GM19395 (cell line): Measurements from ENCODE around the gene GRIK1.

Experiments used
- ATAC-seq: cut with Tn5 transposase; IDR thresholded peaks from one replicate; pipeline ENCODE4 v1.9.1; 2021; ENCODE audit warnings: mild to moderate bottlenecking, moderate library complexity; ENCODE audit not compliant: unreplicated experiment

The GRIK1 gene

GRCh38 chr21:29648710-29649240 lies 291.0 kb downstream of the GRIK1 start:
- ATAC-seq, result no peak

DNA sequence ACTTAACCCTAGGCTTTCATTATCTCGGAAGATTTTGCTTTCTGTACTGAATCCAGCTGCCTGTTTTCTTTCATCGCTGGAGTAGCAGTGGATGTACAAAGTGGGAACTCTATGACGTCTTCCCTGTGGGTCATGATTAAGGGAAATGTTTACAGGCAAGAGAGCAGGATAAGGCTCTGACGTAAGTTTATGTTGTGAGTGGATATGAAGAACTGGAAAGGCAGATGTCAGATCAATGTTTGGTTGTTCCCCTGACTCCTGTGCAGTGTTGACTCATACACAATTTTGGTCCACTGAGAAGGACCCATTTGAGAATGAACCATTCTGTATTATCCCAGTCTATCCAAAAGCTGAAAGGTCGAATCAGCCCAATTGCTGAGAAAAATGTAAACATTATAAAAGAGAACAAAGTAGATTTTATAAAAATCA lies 292.4 kb downstream of the GRIK1 start:
- no peak for ATAC-seq

- ATAC-seq, result no peak
Measured at GRCh38 chr21:29645666-29646553, 293.9 kb downstream of the GRIK1 start.

DNA sequence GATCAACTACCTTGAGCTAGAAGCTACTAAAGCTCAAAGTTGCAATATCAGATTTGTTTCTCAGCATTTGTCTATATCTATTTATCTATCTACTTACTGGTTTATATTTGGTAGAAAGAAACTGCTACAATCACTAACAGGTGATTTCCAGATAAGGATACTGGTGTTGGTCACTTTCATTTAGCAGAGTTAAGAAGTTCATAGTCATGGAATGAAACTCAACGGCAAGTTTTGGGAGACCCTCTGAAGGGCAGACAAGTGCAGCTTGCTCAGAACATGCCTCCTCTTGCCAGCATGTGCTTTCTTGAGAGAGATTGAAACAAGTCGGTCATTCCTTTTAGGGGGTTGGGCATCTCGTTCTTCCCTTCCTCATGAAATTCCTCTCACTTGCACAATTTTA lies 296.5 kb downstream of the GRIK1 start:
- ATAC-seq, result no peak

DNA sequence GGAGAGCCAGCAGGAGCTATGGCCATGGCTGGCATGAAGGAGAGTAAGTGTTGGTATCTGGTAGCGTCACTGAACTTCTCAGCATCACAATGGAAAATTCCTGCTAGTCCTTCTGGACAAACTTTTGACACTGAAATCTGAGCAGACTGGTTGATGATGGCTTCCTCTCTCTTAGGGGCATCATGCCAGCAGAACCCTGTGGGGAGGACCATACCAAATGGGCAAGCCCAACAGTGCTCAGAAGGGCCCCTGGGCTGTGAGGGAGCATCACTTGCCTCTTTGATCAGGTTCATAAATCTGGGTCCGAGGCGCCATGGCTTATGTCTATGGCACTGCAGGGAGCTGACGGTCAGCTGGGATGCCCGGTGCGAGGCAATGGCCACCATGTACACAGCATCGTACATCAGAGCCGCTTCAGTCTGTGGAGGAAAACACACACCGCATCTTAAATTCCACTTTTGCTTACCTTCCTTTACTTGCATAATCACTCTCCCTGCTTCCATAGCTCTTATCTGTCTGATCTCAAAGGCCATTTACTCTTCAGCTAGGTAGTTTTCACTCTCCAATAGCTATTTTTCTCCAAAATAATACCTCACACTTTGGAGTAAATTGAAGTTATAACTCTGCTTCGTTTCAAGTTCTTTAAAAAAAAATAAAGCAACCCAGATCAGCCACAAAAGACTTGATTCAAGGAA lies 297.1 kb downstream of the GRIK1 start:
- ATAC-seq, result no peak

GRCh38 chr21:29641635-29642550 lies 297.9 kb downstream of the GRIK1 start:
- no peak for ATAC-seq

GRCh38 chr21:29641001-29641634 lies 298.7 kb downstream of the GRIK1 start:
- ATAC-seq, result no peak

- ATAC-seq, result peak; percentile 78
Measured at GRCh38 chr21:29640080-29640508, 299.7 kb downstream of the GRIK1 start.

DNA sequence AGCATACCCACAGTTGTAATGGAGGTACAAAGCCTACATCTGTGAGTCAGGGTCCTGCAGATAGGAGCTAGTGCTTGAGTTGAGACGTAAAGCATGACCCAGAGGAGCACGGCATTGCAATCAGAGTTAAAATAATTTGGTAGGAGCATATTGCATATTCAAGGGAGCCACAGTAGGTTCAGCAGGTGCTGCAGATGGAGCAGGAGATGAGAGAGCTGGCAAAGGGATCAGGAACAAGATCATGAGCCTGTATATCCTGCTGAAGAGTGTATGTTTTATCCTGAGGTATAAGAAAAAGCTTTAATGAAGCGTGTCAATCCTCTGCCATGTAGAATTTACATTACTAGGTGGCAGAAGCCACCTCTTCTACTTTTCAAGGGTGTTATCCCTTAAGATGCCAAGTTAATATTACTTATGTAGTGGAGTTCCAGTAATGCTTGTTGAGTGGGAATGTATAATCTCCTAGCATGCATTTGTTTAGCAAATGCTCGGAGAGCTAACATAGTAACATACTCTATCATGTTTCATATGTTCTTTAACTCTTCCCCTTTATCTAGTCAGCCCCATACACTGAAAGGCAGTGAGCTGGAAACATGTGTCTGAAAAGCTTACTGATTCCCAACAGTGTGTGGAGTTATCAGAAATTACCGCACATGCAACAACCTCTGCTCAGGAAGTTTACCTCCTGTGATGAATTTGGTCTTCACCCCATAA lies 300.3 kb downstream of the GRIK1 start:
- peak; percentile 41 for ATAC-seq

- no peak for ATAC-seq
Measured at GRCh38 chr21:29638761-29639327, 301.0 kb downstream of the GRIK1 start.

DNA sequence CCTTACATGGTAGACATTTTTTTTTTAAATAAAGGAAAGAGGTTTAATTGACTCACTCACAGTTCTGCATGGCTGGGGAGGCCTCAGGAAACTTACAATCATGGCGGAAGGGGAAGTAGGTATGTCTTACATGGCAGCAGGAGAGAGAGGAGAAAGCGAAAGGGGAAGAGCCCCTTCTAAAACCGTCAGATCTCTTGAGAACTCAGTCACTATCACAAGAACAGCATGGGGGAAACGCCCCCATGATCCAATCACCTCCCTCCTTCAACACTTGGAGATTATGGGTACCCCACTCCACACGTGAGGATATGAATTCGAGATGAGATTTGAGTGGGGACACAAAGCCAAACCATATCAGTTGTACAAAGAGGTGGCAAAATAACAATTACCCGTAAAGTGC lies 301.7 kb downstream of the GRIK1 start:
- no peak for ATAC-seq

DNA sequence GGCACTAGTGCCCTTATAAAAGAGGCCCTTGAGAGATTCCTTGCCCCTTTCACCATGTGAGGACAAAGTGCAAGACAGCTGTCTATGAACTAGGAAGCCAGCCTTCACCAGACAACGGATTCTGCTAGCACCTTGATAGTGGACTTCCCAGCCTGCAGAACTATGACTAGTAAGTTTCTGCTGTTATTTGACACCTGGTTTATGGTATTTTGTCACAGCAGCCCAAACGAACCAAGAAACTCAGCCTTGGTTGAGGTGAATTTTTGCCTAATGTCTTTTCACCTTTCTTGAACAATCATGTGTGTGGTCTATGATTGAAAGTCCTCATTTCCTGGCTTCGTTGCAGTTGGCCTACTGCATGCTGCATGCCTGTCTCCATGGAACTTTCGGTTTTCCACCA lies 302.2 kb downstream of the GRIK1 start:
- ATAC-seq, result no peak

DNA sequence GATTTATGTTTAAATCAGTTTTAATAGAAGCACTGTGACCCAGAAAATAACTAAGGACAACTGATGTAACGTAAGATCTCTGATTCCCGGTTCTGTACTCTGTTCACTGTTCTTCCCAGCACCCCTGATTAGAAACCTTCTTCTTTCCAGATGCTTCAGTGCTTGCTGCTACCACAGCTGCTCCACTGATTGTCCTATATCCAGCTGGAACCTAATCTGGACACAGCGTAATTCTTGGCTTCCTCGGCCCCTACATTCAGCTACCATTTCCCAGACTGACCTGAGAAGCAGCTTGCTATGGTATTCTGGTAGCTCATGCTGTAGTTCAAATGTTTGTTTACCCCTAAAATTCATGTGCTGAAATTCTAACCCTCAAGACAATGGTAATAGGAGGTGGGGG lies 302.7 kb downstream of the GRIK1 start:
- no peak for ATAC-seq

- ATAC-seq, result no peak
Measured at GRCh38 chr21:29634418-29634817, 305.4 kb downstream of the GRIK1 start.

GRCh38 chr21:29633756-29634155 lies 306.0 kb downstream of the GRIK1 start:
- no peak for ATAC-seq

GRCh38 chr21:29630441-29630840 lies 309.4 kb downstream of the GRIK1 start:
- no peak for ATAC-seq

- ATAC-seq, result no peak
Measured at GRCh38 chr21:29627905-29628304, 311.9 kb downstream of the GRIK1 start.

GRCh38 chr21:29626801-29627470 lies 312.9 kb downstream of the GRIK1 start:
- ATAC-seq, result no peak

GRCh38 chr21:29625990-29626389 lies 313.8 kb downstream of the GRIK1 start:
- no peak for ATAC-seq
